ENCODE results near the gene SORBS1. TPM values are rescaled to one million over a fixed set of nuclear protein-coding genes. Genes with fewer than 3 reads are reported as not detected.
A peak's percentile ranks its signal among the peaks of the same experiment; 100 is the strongest.

SORBS1 gene
- total and polyA plus RNA-seq, 3 donors from 2014 or later = 34.4 to 46.6 (median 38.8) TPM

DNA sequence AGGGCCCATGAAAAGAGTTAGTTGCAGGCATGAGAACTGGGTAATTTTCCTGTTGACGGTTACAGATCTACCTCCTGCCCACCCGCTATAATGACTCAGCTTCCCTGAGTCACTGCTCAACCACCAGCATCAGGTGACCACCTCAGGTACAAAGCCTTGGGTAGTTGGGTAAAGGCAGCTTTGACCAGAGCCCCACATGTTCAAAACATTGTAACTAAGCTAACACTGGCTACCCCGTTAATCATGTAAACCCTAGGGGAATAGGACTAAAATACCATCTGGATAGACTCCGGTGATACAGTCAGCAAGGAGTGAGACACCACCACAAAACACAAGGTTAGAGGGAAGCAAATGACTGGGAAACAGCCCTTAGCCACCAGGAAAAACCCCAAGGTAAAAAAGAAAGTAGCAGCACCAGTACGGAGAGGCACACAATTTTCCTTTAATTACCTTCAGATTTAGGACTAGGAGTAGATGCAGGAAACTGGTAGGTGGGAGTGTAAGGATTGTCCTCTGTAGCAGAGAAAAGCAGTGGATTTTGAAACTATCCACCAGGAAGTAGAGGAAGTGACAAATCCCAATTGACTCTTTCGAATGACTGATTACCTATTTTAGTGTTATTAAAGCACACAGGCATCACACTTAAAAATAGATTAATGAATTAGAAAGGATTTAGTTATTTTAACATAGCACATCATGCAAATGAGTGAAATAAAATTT is 166.8 kb downstream of the SORBS1 start:
- Histone ChIP-seq H3K36me3 (ENCODE audit: low read depth, missing control alignments) (no peaks in the 10 kb centered on the region), H3K27me3 (no peaks in the 10 kb centered on the region), H3K4me3 (no peak overlapping the region), H3K4me1 (peaks cover 14% of the 10 kb centered on the region), H3K27ac (no peak overlapping the region), H3K9me3 (no peaks in the 10 kb centered on the region)
- no peak for DNase-seq
- WGBS, 2 donors = 61 to 89% methylated on average over 6 of the region's 6 CpGs
- TF ChIP-seq POLR2A (IDR thresholded peaks at IDR 0.05) = no peak
- TF ChIP-seq, protein P1, sequence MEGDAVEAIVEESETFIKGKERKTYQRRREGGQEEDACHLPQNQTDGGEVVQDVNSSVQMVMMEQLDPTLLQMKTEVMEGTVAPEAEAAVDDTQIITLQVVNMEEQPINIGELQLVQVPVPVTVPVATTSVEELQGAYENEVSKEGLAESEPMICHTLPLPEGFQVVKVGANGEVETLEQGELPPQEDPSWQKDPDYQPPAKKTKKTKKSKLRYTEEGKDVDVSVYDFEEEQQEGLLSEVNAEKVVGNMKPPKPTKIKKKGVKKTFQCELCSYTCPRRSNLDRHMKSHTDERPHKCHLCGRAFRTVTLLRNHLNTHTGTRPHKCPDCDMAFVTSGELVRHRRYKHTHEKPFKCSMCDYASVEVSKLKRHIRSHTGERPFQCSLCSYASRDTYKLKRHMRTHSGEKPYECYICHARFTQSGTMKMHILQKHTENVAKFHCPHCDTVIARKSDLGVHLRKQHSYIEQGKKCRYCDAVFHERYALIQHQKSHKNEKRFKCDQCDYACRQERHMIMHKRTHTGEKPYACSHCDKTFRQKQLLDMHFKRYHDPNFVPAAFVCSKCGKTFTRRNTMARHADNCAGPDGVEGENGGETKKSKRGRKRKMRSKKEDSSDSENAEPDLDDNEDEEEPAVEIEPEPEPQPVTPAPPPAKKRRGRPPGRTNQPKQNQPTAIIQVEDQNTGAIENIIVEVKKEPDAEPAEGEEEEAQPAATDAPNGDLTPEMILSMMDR (IDR thresholded peaks at IDR 0.05) = no peak
- intact Hi-C loops (cut with DNase I; ENCODE audit: low total_unique reads) = no loop called here

DNA sequence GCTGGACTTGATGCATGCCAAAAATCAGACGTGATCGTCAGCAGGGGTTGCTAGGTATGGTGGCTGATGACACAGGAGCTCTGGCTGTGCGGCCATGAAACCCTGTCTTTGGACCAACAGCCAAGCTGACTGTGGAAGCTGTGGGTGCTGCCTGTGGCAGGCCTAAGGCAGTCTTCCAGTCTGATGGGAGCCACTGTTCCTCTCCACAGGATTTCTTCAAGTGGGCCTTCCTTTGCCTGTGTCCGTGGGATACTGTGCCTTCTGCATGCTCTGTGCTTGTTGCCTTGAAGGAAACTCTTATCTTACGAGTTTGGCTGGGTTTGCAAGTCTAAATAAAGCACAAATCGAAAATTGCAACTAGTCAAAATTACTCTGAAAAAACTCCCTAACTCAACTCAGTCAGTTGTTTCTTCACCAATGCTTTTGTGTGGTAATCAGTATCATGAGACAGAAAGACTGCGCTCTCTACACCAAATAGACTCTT is 168.4 kb downstream of the SORBS1 start:
- no peaks in the 10 kb centered on the region for H3K9me3 ChIP-seq
- no peak overlapping the region for H3K4me3 ChIP-seq
- H3K27ac ChIP-seq = peak overlapping the region in 1 of 2 donors; percentile 58
- H3K4me1 ChIP-seq = peaks cover 19% of the 10 kb centered on the region
- H3K36me3 ChIP-seq (ENCODE audit: low read depth, missing control alignments) = no peaks in the 10 kb centered on the region
- intact Hi-C loops (cut with DNase I; ENCODE audit: low total_unique reads) = no loop called here
- 42 to 60% methylated on average over 7 of the region's 7 CpGs for WGBS, 2 donors
- TF ChIP-seq, protein P1 (IDR thresholded peaks at IDR 0.05) = no peak
- no peak for TF ChIP-seq POLR2A (IDR thresholded peaks at IDR 0.05)
- no peaks in the 10 kb centered on the region for H3K27me3 ChIP-seq
- no peak for DNase-seq

DNA sequence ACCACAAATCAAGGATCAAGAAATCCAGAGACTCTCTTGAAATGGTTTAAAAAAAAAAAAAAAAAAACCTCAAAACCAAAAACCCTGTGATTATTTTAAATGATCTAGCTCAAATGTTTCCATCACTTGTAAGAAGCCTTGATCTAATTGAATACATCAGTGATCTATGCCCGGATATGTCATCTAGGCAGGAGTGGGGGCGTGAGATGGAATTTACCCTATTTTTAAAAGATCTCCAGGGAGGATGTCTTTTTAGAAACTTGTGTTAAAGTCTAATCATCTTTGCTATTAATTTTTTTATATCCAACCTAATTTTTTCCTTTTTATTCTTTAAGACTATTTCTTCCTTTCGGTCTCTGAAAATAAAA is 169.0 kb downstream of the SORBS1 start:
- DNase-seq = no peak
- WGBS, 2 donors = 62 to 72% methylated on average over 3 of the region's 3 CpGs
- Histone ChIP-seq H3K27ac (no peak overlapping the region), H3K4me3 (no peak overlapping the region), H3K36me3 (ENCODE audit: low read depth, missing control alignments) (no peaks in the 10 kb centered on the region), H3K27me3 (no peaks in the 10 kb centered on the region), H3K9me3 (no peaks in the 10 kb centered on the region), H3K4me1 (peaks cover 19% of the 10 kb centered on the region)
- TF ChIP-seq, protein P1 (IDR thresholded peaks at IDR 0.05) = no peak
- TF ChIP-seq POLR2A (IDR thresholded peaks at IDR 0.05) = no peak
- intact Hi-C loops (cut with DNase I; ENCODE audit: low total_unique reads) = no loop called here

DNA sequence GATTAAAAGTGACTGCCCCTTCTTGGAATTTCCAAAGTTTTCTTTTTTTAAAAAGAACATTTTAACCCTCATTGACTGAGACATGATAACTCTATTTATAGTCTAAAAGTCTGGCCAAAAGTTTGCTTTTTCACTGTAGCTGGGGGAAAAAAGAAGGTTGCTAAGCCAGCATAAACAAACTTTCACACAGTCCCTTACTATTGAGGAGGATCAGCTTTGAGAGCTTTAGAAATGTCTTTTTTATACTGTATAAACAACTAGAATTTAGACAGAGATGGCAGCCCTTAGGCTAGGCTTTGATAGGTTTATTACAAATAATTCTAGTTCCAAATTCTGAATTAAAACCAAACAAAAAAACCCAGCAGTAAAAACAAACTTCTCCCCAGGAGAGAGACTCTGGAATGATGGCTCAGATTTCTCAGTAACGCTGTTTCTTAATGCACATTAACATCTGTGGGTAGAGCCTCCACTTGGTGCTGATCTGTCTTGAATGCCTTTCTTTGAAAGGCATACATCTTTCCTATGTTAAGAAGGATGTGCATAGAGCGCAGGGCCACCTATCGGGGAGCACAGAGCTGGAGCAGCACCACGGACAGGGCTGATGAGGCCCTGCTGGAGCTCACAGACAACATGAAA is 169.5 kb downstream of the SORBS1 start:
- Histone ChIP-seq H3K27ac (no peak overlapping the region), H3K27me3 (no peaks in the 10 kb centered on the region), H3K9me3 (no peaks in the 10 kb centered on the region), H3K4me1 (peaks cover 19% of the 10 kb centered on the region), H3K36me3 (ENCODE audit: low read depth, missing control alignments) (no peaks in the 10 kb centered on the region), H3K4me3 (no peak overlapping the region)
- intact Hi-C loops (cut with DNase I; ENCODE audit: low total_unique reads) = no loop called here
- TF ChIP-seq POLR2A (IDR thresholded peaks at IDR 0.05) = no peak
- TF ChIP-seq, protein P1 (IDR thresholded peaks at IDR 0.05) = no peak
- 45 to 52% methylated on average over 4 of the region's 4 CpGs for WGBS, 2 donors
- peak; percentile 51 for DNase-seq

Data from testis (tissue), 3 donors.